Measurements from ENCODE around the gene BTD. TPM values are rescaled to one million over a fixed set of nuclear protein-coding genes. Genes with fewer than 3 reads are reported as not detected.

The BTD gene
- total RNA-seq, 2 experiments from 2014 or later = 3.8 to 4.0 TPM

DNA sequence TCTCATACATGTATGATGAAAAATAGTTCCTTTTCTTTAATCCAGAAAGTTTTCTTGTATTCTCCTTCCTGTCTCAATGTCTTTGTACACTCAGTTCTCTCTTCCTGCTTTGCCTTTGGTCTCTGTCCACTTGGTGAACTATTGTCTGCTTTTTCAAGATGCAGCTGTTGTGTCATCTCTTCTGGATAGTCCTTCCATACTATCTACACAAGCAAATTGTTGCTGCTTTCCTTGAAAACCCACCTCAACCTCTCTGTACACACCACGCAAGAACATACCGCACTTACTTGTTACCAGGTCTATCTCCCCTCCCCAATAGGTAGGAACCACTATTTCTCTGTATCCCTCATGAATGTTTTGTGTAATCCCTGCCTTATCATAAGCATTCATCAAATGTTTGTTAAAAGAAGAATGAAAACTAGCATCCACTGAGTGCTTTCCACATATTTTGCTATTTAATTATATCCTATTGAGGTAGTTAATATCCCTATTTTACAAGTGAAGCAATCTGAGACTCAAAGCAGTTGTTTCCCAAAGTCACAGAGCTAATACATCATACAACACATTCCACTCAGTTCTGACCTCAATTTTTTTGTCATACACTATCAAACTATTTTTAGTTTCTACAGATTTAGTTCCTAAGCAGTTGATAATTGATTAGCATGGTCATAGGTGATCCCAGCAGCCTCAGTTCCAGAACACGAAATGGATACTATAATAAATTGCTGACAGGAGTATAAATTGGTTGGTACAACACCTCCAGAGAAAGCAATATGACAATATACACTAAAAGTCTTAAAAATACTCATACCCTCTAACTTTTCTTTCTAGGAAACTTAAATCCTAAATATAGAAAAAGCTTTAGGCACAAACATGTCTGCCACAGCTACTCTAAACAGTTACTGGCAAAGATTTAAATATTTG, 19.8 kb upstream of the BTD start:
- DNase-seq = no peak
- H3K27ac Mint-ChIP-seq = no peak overlapping the region
- H3K9me3 Mint-ChIP-seq = no peaks in the 10 kb centered on the region
- TF ChIP-seq, protein P1, sequence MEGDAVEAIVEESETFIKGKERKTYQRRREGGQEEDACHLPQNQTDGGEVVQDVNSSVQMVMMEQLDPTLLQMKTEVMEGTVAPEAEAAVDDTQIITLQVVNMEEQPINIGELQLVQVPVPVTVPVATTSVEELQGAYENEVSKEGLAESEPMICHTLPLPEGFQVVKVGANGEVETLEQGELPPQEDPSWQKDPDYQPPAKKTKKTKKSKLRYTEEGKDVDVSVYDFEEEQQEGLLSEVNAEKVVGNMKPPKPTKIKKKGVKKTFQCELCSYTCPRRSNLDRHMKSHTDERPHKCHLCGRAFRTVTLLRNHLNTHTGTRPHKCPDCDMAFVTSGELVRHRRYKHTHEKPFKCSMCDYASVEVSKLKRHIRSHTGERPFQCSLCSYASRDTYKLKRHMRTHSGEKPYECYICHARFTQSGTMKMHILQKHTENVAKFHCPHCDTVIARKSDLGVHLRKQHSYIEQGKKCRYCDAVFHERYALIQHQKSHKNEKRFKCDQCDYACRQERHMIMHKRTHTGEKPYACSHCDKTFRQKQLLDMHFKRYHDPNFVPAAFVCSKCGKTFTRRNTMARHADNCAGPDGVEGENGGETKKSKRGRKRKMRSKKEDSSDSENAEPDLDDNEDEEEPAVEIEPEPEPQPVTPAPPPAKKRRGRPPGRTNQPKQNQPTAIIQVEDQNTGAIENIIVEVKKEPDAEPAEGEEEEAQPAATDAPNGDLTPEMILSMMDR (IDR thresholded peaks at IDR 0.05) = no peak
- no peaks in the 10 kb centered on the region for H3K27me3 Mint-ChIP-seq
- H3K4me3 Mint-ChIP-seq = no peak overlapping the region
- no peaks in the 10 kb centered on the region for H3K4me1 Mint-ChIP-seq (ENCODE audit: low read depth)
- CTCF ChIA-PET = no interaction called here
- H3K36me3 Mint-ChIP-seq (ENCODE audit: low read depth) = peaks cover 20% of the 10 kb centered on the region
- intact Hi-C loops (cut with micrococcal nuclease) = no loop called here
- POLR2A ChIA-PET = no interaction called here
- ATAC-seq = no peak

DNA sequence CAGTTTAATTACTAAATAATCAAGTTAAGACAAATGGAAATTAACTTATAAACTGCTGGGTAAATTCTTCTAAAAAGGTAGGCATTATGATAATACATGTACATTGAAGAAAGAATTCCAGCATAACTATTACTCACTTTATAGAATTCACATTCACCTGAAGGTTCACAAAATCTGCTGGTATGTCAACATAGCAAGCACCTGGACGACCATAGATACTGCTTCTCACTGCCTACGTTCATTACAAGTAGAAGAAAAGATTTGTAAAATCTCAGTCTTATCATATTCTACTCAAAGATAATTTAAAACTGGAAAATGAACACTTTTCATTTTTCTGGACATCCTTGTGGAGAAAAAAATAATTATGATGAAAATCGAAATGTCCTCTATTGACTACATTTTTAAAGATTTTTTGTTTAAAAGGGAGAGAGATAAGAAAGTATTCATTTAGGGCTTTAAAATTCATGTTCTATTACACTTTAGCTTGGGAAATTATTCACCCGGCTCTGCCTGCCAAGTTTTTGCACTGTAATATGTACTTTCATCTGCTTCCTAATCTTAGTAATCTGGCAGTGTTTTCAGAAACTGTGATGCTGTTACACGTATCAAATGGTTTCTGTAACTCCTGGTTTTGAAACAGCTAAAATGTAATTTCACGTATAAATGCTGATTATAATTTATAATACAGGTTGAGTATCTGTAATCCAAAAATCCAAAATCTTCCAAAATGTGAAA, 16.3 kb upstream of the BTD start:
- DNase-seq (no peak), ATAC-seq (no peak)
- TF ChIP-seq, protein P1 (IDR thresholded peaks at IDR 0.05) = no peak
- H3K4me3 Mint-ChIP-seq = no peak overlapping the region
- H3K27ac Mint-ChIP-seq = no peak overlapping the region
- H3K27me3 Mint-ChIP-seq = no peaks in the 10 kb centered on the region
- H3K36me3 Mint-ChIP-seq (ENCODE audit: low read depth) = peaks cover 24% of the 10 kb centered on the region
- H3K9me3 Mint-ChIP-seq = no peaks in the 10 kb centered on the region
- ChIA-PET POLR2A (no interaction called here), CTCF (no interaction called here)
- intact Hi-C loops (cut with micrococcal nuclease) = no loop called here
- H3K4me1 Mint-ChIP-seq (ENCODE audit: low read depth) = no peaks in the 10 kb centered on the region

DNA sequence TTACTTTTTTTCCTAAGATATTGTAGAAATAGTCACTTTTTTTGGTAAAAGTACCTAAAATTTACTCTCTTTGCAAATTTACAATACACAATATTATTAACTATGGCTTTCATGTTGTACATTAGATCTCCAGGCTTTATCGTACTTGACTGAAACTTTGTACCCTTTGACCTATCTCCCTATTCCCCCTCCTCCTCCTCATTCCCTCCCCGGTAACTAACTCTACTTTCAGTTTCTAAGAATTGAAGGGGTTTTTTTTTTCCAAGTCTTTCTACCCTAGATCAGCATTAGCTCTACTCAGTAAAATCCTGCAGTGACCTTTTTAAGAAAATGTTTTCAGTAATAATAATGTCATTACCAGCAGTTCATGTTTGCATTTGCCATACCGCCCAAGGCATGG, 10.3 kb upstream of the BTD start:
- CTCF ChIA-PET = interaction anchor here (1.9 kb wide), 1 partner anchor 10 kb away, joined by 5 read pairs; the partner anchor contains the start of genes BTD and HACL1
- no peak for ATAC-seq

DNA sequence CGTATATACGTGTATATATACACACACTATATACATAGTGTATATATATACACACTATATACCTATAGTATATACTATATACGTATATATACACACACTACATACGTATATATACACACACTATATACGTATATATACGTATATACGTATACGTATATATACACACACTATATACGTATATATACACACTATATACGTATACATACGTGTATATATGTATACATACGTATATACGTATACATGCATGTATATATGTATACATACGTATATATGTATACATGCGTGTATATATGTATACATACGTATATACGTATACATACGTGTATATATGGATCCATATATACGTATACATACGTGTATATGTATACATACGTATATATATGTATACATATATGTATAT, 9.6 kb upstream of the BTD start:
- Mint-ChIP-seq H3K4me3 (no peak overlapping the region), H3K27ac (no peak overlapping the region), H3K9me3 (no peaks in the 10 kb centered on the region), H3K4me1 (ENCODE audit: low read depth) (peaks cover 5% of the 10 kb centered on the region), H3K27me3 (no peaks in the 10 kb centered on the region), H3K36me3 (ENCODE audit: low read depth) (peaks cover 11% of the 10 kb centered on the region)
- peak; percentile 45 for ATAC-seq
- CTCF ChIA-PET = no interaction called here
- TF ChIP-seq, protein P1 (IDR thresholded peaks at IDR 0.05) = no peak
- intact Hi-C loops (cut with micrococcal nuclease) = no loop called here
- no peak for DNase-seq
- POLR2A ChIA-PET = no interaction called here

More for the DNA sequence above, 10.3 kb upstream of the BTD start:
- peaks cover 4% of the 10 kb centered on the region for H3K4me1 Mint-ChIP-seq (ENCODE audit: low read depth)
- intact Hi-C loops (cut with micrococcal nuclease) = no loop called here
- no peak for DNase-seq
- H3K9me3 Mint-ChIP-seq = no peaks in the 10 kb centered on the region
- POLR2A ChIA-PET = no interaction called here
- no peak overlapping the region for H3K4me3 Mint-ChIP-seq
- peaks cover 15% of the 10 kb centered on the region for H3K36me3 Mint-ChIP-seq (ENCODE audit: low read depth)
- H3K27ac Mint-ChIP-seq = no peak overlapping the region
- TF ChIP-seq, protein P1 (IDR thresholded peaks at IDR 0.05) = no peak
- H3K27me3 Mint-ChIP-seq = no peaks in the 10 kb centered on the region

DNA sequence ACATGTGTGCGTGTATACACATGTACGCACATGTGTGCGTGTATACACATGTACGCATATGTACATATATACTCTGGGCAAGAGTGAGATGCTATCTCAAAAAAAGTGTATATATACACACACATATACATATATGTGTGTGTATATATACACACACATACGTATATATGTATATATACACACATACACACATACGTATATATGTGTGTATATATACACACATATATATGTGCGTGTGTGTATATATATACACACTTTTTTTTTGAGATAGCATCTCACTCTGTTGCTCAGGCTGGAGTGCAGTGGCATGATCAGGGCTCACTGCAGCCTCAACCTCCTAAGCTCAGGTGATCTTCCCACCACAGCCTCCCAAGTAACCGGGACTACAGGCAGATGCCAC, 8.6 kb upstream of the BTD start:
- ATAC-seq (no peak), DNase-seq (no peak)
- peaks cover 18% of the 10 kb centered on the region for H3K36me3 Mint-ChIP-seq (ENCODE audit: low read depth)
- H3K27me3 Mint-ChIP-seq = no peaks in the 10 kb centered on the region
- no peak overlapping the region for H3K27ac Mint-ChIP-seq
- TF ChIP-seq, protein P1 (IDR thresholded peaks at IDR 0.05) = no peak
- peaks cover 8% of the 10 kb centered on the region for H3K4me1 Mint-ChIP-seq (ENCODE audit: low read depth)
- no peak overlapping the region for H3K4me3 Mint-ChIP-seq
- no peaks in the 10 kb centered on the region for H3K9me3 Mint-ChIP-seq
- intact Hi-C loops (cut with micrococcal nuclease) = no loop called here
- POLR2A ChIA-PET = no interaction called here
- CTCF ChIA-PET = no interaction called here

Data from activated CD8-positive, alpha-beta T cell treated with anti-CD3 and anti-CD28 coated beads for 36 hours (primary cell).